B cell (primary cell): ENCODE data around the gene NPC2. TPM values are rescaled to one million over a fixed set of nuclear protein-coding genes. Genes with fewer than 3 reads are reported as not detected.

Source experiments
- ATAC-seq: fragments of 200-7000 bp; cut with Tn5 transposase; one replicate; pipeline ENCODE4 v1.10.0; 2021; ENCODE audit warnings: low read depth, mild to moderate bottlenecking, moderate number of reproducible peaks, moderate library complexity
- CTCF ChIA-PET: fragments of 350-600 bp; sonication (Branson Sonifier 250); formaldehyde crosslinking; loops from one replicate; lab custom pipeline; 2021; ENCODE audit warnings: antibody characterized with exemption, inconsistent platforms; lab: Charles Lee
- POLR2A ChIA-PET: fragments of 350-600 bp; sonication (Branson Sonifier 250); formaldehyde crosslinking; loops from one replicate; lab custom pipeline; 2021; ENCODE audit warnings: antibody characterized with exemption; lab: Charles Lee
- DNase-seq: peaks from one replicate; pipeline ENCODE4 v3.0.0; 2013
- H2AFZ ChIP-seq: 2 replicates; pipeline ENCODE4 v1.6.1; 2012; ENCODE audit warnings: mild to moderate bottlenecking, low read depth, low read length; ENCODE audit not compliant: insufficient read depth, poor library complexity, severe bottlenecking
- H3K27ac ChIP-seq, 2 donors: 1 replicate in 1 of 2; 2 replicates in 1 of 2; pipeline ENCODE4 v1.5.1; 2012 to 2013; ENCODE audit warnings: low read length in 2 of 2, mild to moderate bottlenecking in 2 of 2, moderate library complexity in 1 of 2
- H3K27me3 ChIP-seq, 4 experiments: fragments of 200-600 bp in 1 of 4; sonication (generic) in 1 of 4; replicated peaks in 1 of 4; 1 replicate in 2 of 4; 2 replicates in 2 of 4; pipeline versions ENCODE4 v1.6.1 to v1.7.0; 2013 to 2016; ENCODE audit warnings: low read length in 3 of 4, mild to moderate bottlenecking in 2 of 4, mixed read lengths in 1 of 4, moderate library complexity in 1 of 4; ENCODE audit not compliant: insufficient read depth in 4 of 4, control insufficient read depth in 3 of 4; ENCODE audit errors: control extremely low read depth in 1 of 4
- H3K36me3 ChIP-seq, 2 experiments: replicated peaks in 1 of 2; 1 replicate in 1 of 2; 2 replicates in 1 of 2; pipeline versions ENCODE4 v1.6.1 to v1.7.1; 2013; ENCODE audit warnings: low read length in 1 of 2; ENCODE audit not compliant: insufficient read depth in 2 of 2, control insufficient read depth in 1 of 2; ENCODE audit errors: control extremely low read depth in 1 of 2, extremely low read depth in 1 of 2
- H3K4me1 ChIP-seq, 2 donors: fragments of 200-600 bp in 1 of 2; sonication (generic) in 1 of 2; 1 replicate in 1 of 2; 2 replicates in 1 of 2; pipeline versions ENCODE4 v1.5.1 to v1.6.1; 2013 to 2017; ENCODE audit warnings: low read length in 2 of 2; ENCODE audit not compliant: control insufficient read depth in 2 of 2, insufficient read depth in 2 of 2
- H3K4me2 ChIP-seq: replicated peaks from 2 replicates; pipeline ENCODE3; 2012; ENCODE audit warnings: mild to moderate bottlenecking, low read depth, low read length; ENCODE audit not compliant: poor library complexity, severe bottlenecking
- H3K4me3 ChIP-seq, 5 experiments: fragments of 200-600 bp in 1 of 5; sonication (generic) in 1 of 5; 1 replicate in 3 of 5; 2 replicates in 2 of 5; pipeline versions ENCODE4 v1.5.1 to v1.7.0; 2011 to 2016; ENCODE audit warnings: low read length in 4 of 5, mild to moderate bottlenecking in 4 of 5, low read depth in 2 of 5, control low read depth in 1 of 5, moderate library complexity in 1 of 5; ENCODE audit not compliant: insufficient read depth in 1 of 5; ENCODE audit errors: control extremely low read depth in 1 of 5, extremely low read depth in 1 of 5
- H3K79me2 ChIP-seq: fragments of 200-600 bp; sonication (generic); one replicate; pipeline ENCODE4 v1.6.0; 2016; ENCODE audit warnings: low read length; ENCODE audit not compliant: control insufficient read depth, insufficient read depth
- H3K9ac ChIP-seq: fragments of 200-600 bp; sonication (generic); 2 replicates; pipeline ENCODE4 v1.6.1; 2017; ENCODE audit warnings: mild to moderate bottlenecking, low read length, moderate library complexity
- H3K9me3 ChIP-seq, 3 donors: one replicate each; pipeline versions ENCODE4 v1.6.1 to v1.7.1; 2013; ENCODE audit warnings: low read length in 2 of 3; ENCODE audit not compliant: control insufficient read depth in 2 of 3, insufficient read depth in 1 of 3; ENCODE audit errors: control extremely low read depth in 1 of 3
- H4K20me1 ChIP-seq: 2 replicates; pipeline ENCODE4 v1.6.0; 2012; ENCODE audit warnings: mild to moderate bottlenecking, low read length; ENCODE audit not compliant: insufficient read depth, control insufficient read depth, poor library complexity, severe bottlenecking
- H3K27ac Mint-ChIP-seq: one replicate; pipeline ENCODE4 v1.8.0; 2021; ENCODE audit warnings: mixed read lengths
- H3K27me3 Mint-ChIP-seq: one replicate; pipeline ENCODE4 v1.8.0; 2021; ENCODE audit warnings: mixed read lengths
- H3K4me1 Mint-ChIP-seq: one replicate; pipeline ENCODE4 v1.8.0; 2021; ENCODE audit warnings: mixed read lengths
- H3K4me3 Mint-ChIP-seq: one replicate; pipeline ENCODE4 v1.8.0; 2021; ENCODE audit warnings: mixed read lengths
- H3K9me3 Mint-ChIP-seq: one replicate; pipeline ENCODE4 v1.8.0; 2022; ENCODE audit warnings: mixed read lengths; ENCODE audit not compliant: insufficient read depth
- CTCF ChIP-seq: fragments of 200-600 bp; IDR thresholded peaks from one replicate; pipeline ENCODE4 v1.8.0; 2022; ENCODE audit warnings: antibody characterized with exemption, mild to moderate bottlenecking
- EZH2 ChIP-seq: IDR thresholded peaks from 2 replicates; pipeline ENCODE4 v1.6.1; 2012; ENCODE audit warnings: borderline replicate concordance, low read depth, mild to moderate bottlenecking, moderate library complexity, low read length; ENCODE audit not compliant: insufficient read depth, poor library complexity, severe bottlenecking
- WGBS: methylation state at CpG from one replicate; pipeline ENCODE4 v1.1.5; 2013; ENCODE audit warnings: missing lambda C conversion rate; ENCODE audit not compliant: insufficient coverage; 5-methylcytosine and 5-hydroxymethylcytosine counted together
- intact Hi-C: fragments of 100-400 bp; cut with micrococcal nuclease; formaldehyde crosslinking; loops from one replicate; pipeline ENCODE4 v1.10.0; 2022
- polyA plus RNA-seq: library from polyadenylated mRNA; depleted of rRNA; stranded (reverse); fragments of >200 nt; gene quantifications from 2 replicates; pipeline ENCODE4 v1.2.3, GENCODE V29; 2012
- total RNA-seq, 2 donors: library from RNA; stranded (reverse); fragments of 120-200 nt in 1 of 2; gene quantifications; 1 replicate in 1 of 2; 2 replicates in 1 of 2; pipeline versions ENCODE4 v1.2.3 to v1.2.4, GENCODE V29; 2013 to 2022

NPC2 gene
- total and polyA plus RNA-seq, 2 donors (not counting 1 experiment from before 2014, with no cell fraction given), result 93.8 to 154 TPM

DNA sequence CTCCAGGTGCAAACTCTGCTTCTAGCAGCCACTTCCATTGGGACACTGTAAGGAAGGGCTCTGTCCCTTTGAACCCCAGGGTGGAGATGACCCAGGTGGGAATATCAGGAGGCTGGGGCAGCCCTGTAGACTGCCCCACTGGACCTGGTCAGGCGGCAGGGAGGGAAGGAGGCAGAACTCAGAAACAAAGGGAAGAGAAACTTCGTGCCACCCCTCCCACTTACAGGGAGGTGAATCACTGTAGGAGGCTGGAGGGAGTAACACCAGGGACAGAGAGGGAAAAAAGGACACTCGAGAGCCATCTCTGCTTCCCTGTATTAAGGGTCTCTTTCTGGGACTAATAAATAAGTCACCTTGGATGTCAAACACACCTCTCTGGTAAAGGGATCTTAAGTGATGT is 37.9 kb upstream of the NPC2 start:
- no peak for DNase-seq
- Histone ChIP-seq H3K27me3 (no peaks in the 10 kb centered on the region), H3K79me2 (no peaks in the 10 kb centered on the region), H3K27ac (no peak overlapping the region), H3K9me3 (no peaks in the 10 kb centered on the region), H3K36me3 (no peaks in the 10 kb centered on the region), H3K4me3 (no peak overlapping the region), H2AFZ (no peak overlapping the region), H3K4me2 (no peak overlapping the region), H4K20me1 (no peaks in the 10 kb centered on the region), H3K9ac (no peak overlapping the region), H3K4me1 (no peaks in the 10 kb centered on the region)
- ChIA-PET CTCF (no interaction called here), POLR2A (no interaction called here)
- peaks cover 4% of the 10 kb centered on the region for H3K27me3 Mint-ChIP-seq
- WGBS, result no CpG with 5 or more reads among the region's 3 CpGs
- no peak for ATAC-seq
- H3K9me3 Mint-ChIP-seq, result no peaks in the 10 kb centered on the region
- intact Hi-C loops, result no loop called here
- peaks cover 4% of the 10 kb centered on the region for H3K4me1 Mint-ChIP-seq
- no peak for TF ChIP-seq CTCF
- TF ChIP-seq EZH2, result no peak
- no peak overlapping the region for H3K4me3 Mint-ChIP-seq
- no peak overlapping the region for H3K27ac Mint-ChIP-seq

DNA sequence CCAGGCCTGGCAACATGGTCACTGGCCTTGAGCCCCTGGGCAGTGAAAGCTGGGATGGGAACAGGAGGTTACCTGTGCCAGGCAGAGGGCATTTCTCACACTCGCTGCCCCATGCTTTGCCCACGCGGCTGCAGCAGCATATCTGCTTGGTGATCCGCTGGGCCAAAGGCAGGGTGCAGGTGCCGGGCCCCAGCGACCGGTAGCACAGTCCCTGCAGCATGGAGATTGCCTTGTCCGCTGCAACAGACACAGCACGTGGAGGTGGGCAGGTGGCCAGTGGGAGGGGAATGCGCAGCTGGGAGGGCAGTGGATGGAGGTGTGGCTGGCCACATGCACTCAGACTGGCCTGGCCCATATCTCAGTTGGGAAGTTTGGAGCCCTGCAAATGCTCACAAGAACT is 35.8 kb upstream of the NPC2 start:
- Histone ChIP-seq H3K9me3 (no peaks in the 10 kb centered on the region), H3K27me3 (no peaks in the 10 kb centered on the region), H3K9ac (no peak overlapping the region), H3K36me3 (no peaks in the 10 kb centered on the region), H3K4me2 (no peak overlapping the region), H3K27ac (no peak overlapping the region), H3K4me1 (peaks cover 7 to 10% of the 10 kb centered on the region in 2 donors), H3K4me3 (no peak overlapping the region), H3K79me2 (no peaks in the 10 kb centered on the region), H2AFZ (no peak overlapping the region), H4K20me1 (no peaks in the 10 kb centered on the region)
- ChIA-PET CTCF (no interaction called here), POLR2A (no interaction called here)
- H3K27me3 Mint-ChIP-seq, result peaks cover 7% of the 10 kb centered on the region
- no peaks in the 10 kb centered on the region for H3K9me3 Mint-ChIP-seq
- ATAC-seq (no peak), DNase-seq (no peak)
- no peak overlapping the region for H3K4me3 Mint-ChIP-seq
- intact Hi-C loops, result no loop called here
- WGBS, result 100% methylated on average over 10 of the region's 10 CpGs
- no peak overlapping the region for H3K27ac Mint-ChIP-seq
- TF ChIP-seq CTCF, result no peak
- no peak for TF ChIP-seq EZH2
- peaks cover 15% of the 10 kb centered on the region for H3K4me1 Mint-ChIP-seq
